Measurements from ENCODE around the gene RBM28.

The RBM28 gene

DNA sequence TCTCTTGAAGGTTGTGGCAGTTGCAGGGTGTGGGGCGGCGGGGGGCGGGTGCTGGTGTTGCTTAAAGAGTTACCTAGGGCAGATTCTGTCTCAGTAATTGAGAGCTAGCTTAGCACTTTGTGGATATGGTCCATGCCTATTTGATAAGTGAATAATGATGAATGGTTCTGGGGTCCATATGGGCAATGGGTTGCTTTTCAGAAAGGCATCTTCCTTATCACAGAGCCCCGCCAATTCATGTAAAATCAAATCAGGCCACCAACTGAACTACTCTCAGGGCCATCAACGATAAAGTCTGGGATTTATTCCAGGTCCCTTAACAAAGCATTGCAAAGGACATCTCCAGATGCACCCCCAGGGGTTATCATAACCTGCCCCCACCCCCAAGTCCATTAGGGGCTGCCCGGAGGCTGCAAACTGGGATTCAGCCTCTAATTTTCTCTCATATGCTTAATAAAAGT, 19.6 kb upstream of the RBM28 start:
- Histone ChIP-seq H3K9me3 (ENCODE audit: control insufficient read depth, insufficient read depth, low read depth, low read length) (no peaks in the 10 kb centered on the region), H3K27ac (ENCODE audit: extremely low read depth, low read depth, low read length) (no peak overlapping the region), H3K4me3 (ENCODE audit: low read depth, low read length) (no peak overlapping the region), H3K36me3 (ENCODE audit: control insufficient read depth in 2 of 2, insufficient read depth in 1 of 2, low read length in 2 of 2) (no peaks in the 10 kb centered on the region), H3K4me1 (ENCODE audit: control insufficient read depth, insufficient read depth, low read length) (no peaks in the 10 kb centered on the region; the same call in 1 of the 2 replicates)
- CTCF ChIA-PET: interaction anchor here (1.1 to 3.5 kb wide), 2 partner anchors 16 to 24 kb away, joined by 3 to 10 read pairs; no protein-coding TSS in a partner anchor
- TF ChIP-seq, protein P1, sequence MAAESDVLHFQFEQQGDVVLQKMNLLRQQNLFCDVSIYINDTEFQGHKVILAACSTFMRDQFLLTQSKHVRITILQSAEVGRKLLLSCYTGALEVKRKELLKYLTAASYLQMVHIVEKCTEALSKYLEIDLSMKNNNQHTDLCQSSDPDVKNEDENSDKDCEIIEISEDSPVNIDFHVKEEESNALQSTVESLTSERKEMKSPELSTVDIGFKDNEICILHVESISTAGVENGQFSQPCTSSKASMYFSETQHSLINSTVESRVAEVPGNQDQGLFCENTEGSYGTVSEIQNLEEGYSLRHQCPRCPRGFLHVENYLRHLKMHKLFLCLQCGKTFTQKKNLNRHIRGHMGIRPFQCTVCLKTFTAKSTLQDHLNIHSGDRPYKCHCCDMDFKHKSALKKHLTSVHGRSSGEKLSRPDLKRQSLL (tag by site-specific recombination; IDR thresholded peaks at IDR 0.05): no peak
- TF ChIP-seq, protein P2, sequence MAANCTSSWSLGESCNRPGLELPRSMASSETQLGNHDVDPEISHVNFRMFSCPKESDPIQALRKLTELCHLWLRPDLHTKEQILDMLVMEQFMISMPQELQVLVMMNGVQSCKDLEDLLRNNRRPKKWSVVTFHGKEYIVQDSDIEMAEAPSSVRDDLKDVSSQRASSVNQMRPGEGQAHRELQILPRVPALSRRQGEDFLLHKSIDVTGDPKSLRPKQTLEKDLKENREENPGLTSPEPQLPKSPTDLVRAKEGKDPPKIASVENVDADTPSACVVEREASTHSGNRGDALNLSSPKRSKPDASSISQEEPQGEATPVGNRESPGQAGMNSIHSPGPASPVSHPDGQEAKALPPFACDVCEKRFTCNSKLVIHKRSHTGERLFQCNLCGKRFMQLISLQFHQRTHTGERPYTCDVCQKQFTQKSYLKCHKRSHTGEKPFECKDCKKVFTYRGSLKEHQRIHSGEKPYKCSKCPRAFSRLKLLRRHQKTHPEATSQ (tag by site-specific recombination; IDR thresholded peaks at IDR 0.05): no peak
- TF ChIP-seq ZNF624 (tag by site-specific recombination; IDR thresholded peaks at IDR 0.05) (no peak), ZNF670 (tag by site-specific recombination; IDR thresholded peaks at IDR 0.05; ENCODE audit: low read depth) (no peak), ZBTB21 (tag by site-specific recombination; IDR thresholded peaks at IDR 0.05) (no peak), TSHZ1 (tag by site-specific recombination; IDR thresholded peaks at IDR 0.05; ENCODE audit: borderline replicate concordance) (no peak), WT1 (tag by site-specific recombination; IDR thresholded peaks at IDR 0.05) (no peak), FEZF1 (tag by site-specific recombination; IDR thresholded peaks at IDR 0.05) (no peak), GFI1B (tag by site-specific recombination; IDR thresholded peaks at IDR 0.05) (no peak), ZFP69B (tag by site-specific recombination; IDR thresholded peaks at IDR 0.05) (no peak), ZNF214 (tag by site-specific recombination; IDR thresholded peaks at IDR 0.05; ENCODE audit: borderline replicate concordance) (no peak), ZNF626 (tag by site-specific recombination; IDR thresholded peaks at IDR 0.05) (no peak), SALL2 (tag by site-specific recombination; IDR thresholded peaks at IDR 0.05; ENCODE audit: borderline replicate concordance) (no peak), ZNF560 (tag by site-specific recombination; IDR thresholded peaks at IDR 0.05; ENCODE audit: borderline replicate concordance) (no peak), ZNF548 (tag by site-specific recombination; IDR thresholded peaks at IDR 0.05) (no peak), ZNF677 (tag by site-specific recombination; IDR thresholded peaks at IDR 0.05) (no peak)
- TF ChIP-seq, protein P3, sequence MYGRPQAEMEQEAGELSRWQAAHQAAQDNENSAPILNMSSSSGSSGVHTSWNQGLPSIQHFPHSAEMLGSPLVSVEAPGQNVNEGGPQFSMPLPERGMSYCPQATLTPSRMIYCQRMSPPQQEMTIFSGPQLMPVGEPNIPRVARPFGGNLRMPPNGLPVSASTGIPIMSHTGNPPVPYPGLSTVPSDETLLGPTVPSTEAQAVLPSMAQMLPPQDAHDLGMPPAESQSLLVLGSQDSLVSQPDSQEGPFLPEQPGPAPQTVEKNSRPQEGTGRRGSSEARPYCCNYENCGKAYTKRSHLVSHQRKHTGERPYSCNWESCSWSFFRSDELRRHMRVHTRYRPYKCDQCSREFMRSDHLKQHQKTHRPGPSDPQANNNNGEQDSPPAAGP (tag by site-specific recombination; IDR thresholded peaks at IDR 0.05): no peak
- POLR2A ChIA-PET: interaction anchor here (0.6 kb wide), 1 partner anchor 20 kb away, joined by 3 read pairs; the partner anchor contains the start of gene RBM28

DNA sequence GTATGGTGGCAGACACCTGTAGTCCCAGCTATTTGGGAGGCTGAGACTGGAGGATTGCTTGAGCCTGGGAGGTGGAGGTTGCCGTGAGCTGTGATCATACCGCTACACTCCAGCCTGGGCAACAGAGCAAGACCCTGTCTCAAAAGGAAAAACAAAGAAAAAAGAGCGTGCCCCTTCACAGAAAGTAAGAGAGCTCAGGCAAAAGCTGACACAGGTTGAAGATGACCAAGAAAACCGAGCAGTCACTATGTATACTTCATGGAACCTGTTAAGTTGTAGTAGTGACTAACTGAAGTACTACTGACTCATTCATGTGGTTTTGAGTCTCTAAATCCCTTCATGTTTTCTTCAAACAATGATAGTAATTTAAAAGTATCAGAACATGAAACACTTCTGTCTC, 19.0 kb upstream of the RBM28 start:
- CTCF ChIA-PET: interaction anchor here (0.6 to 3.5 kb wide), 4 partner anchors 10 to 25 kb away, joined by 3 to 10 read pairs (median 4); no protein-coding TSS in a partner anchor
- TF ChIP-seq, protein P4, sequence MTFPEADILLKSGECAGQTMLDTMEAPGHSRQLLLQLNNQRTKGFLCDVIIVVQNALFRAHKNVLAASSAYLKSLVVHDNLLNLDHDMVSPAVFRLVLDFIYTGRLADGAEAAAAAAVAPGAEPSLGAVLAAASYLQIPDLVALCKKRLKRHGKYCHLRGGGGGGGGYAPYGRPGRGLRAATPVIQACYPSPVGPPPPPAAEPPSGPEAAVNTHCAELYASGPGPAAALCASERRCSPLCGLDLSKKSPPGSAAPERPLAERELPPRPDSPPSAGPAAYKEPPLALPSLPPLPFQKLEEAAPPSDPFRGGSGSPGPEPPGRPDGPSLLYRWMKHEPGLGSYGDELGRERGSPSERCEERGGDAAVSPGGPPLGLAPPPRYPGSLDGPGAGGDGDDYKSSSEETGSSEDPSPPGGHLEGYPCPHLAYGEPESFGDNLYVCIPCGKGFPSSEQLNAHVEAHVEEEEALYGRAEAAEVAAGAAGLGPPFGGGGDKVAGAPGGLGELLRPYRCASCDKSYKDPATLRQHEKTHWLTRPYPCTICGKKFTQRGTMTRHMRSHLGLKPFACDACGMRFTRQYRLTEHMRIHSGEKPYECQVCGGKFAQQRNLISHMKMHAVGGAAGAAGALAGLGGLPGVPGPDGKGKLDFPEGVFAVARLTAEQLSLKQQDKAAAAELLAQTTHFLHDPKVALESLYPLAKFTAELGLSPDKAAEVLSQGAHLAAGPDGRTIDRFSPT (tag by site-specific recombination; IDR thresholded peaks at IDR 0.05): no peak
- TF ChIP-seq ZNF664 (tag by site-specific recombination; IDR thresholded peaks at IDR 0.05) (peak; percentile 66; the same call in 1 of the 2 replicates), ZNF121 (tag by site-specific recombination; IDR thresholded peaks at IDR 0.05) (peak; percentile 82)
- Histone ChIP-seq H3K27ac (ENCODE audit: extremely low read depth, low read depth, low read length) (no peak overlapping the region), H3K4me1 (ENCODE audit: control insufficient read depth, insufficient read depth, low read length) (no peaks in the 10 kb centered on the region; the same call in 1 of the 2 replicates), H3K4me3 (ENCODE audit: low read depth, low read length) (no peak overlapping the region), H3K36me3 (ENCODE audit: control insufficient read depth in 2 of 2, insufficient read depth in 1 of 2, low read length in 2 of 2) (no peaks in the 10 kb centered on the region), H3K9me3 (ENCODE audit: control insufficient read depth, insufficient read depth, low read depth, low read length) (no peaks in the 10 kb centered on the region)
- POLR2A ChIA-PET: no interaction called here

Data from HEK293 (cell line).